KMS-11 (cell line): ENCODE results near the gene RAPGEF3.

Experiments
- H2AFZ ChIP-seq: fragments of 200-600 bp; sonication (generic); 2 replicates; pipeline ENCODE4 v1.6.1; 2016; ENCODE audit warnings: antibody characterized with exemption, mixed run types, low read depth
- H3K27ac ChIP-seq: fragments of 200-600 bp; sonication (generic); 2 replicates; pipeline ENCODE4 v1.6.1; 2016; ENCODE audit warnings: mild to moderate bottlenecking, mixed run types
- H3K27me3 ChIP-seq: fragments of 200-600 bp; sonication (generic); 2 replicates; pipeline ENCODE4 v1.6.1; 2017; ENCODE audit warnings: mild to moderate bottlenecking, low read depth, mixed run types, moderate library complexity; ENCODE audit not compliant: insufficient read depth
- H3K36me3 ChIP-seq: fragments of 200-600 bp; sonication (generic); 2 replicates; pipeline ENCODE4 v1.6.1; 2017; ENCODE audit warnings: mild to moderate bottlenecking, mixed run types; ENCODE audit not compliant: insufficient read depth
- H3K4me1 ChIP-seq: fragments of 200-600 bp; sonication (generic); 2 replicates; pipeline ENCODE4 v1.6.1; 2016; ENCODE audit warnings: mild to moderate bottlenecking, low read depth, mixed run types; ENCODE audit not compliant: poor library complexity, severe bottlenecking
- H3K4me2 ChIP-seq: fragments of 200-600 bp; sonication (generic); 2 replicates; pipeline ENCODE4 v1.7.0; 2016; ENCODE audit warnings: mild to moderate bottlenecking, mixed run types
- H3K4me3 ChIP-seq: fragments of 200-600 bp; sonication (generic); IDR thresholded peaks from 2 replicates; pipeline ENCODE4 v1.6.1; 2017; ENCODE audit warnings: low read depth, low read length, mixed read lengths; ENCODE audit not compliant: insufficient read depth
- H3K79me2 ChIP-seq: fragments of 200-600 bp; sonication (generic); 2 replicates; pipeline ENCODE4 v1.6.1; 2016; ENCODE audit warnings: low read depth, mixed run types; ENCODE audit not compliant: insufficient read depth
- H3K9ac ChIP-seq: fragments of 200-600 bp; sonication (generic); 2 replicates; pipeline ENCODE4 v1.6.1; 2016; ENCODE audit warnings: mild to moderate bottlenecking, mixed run types
- H4K20me1 ChIP-seq: fragments of 200-600 bp; sonication (generic); 2 replicates; pipeline ENCODE4 v1.6.1; 2016; ENCODE audit warnings: mild to moderate bottlenecking, mixed run types; ENCODE audit not compliant: insufficient read depth
- TF ChIP-seq, protein P1 (sequence below): fragments of 200-600 bp; sonication (generic); conservative IDR thresholded peaks from 2 replicates; pipeline ENCODE4 v1.6.1; 2017; ENCODE audit warnings: low read depth, mild to moderate bottlenecking, antibody characterized with exemption, low read length, moderate library complexity, mixed read lengths

The RAPGEF3 gene

DNA sequence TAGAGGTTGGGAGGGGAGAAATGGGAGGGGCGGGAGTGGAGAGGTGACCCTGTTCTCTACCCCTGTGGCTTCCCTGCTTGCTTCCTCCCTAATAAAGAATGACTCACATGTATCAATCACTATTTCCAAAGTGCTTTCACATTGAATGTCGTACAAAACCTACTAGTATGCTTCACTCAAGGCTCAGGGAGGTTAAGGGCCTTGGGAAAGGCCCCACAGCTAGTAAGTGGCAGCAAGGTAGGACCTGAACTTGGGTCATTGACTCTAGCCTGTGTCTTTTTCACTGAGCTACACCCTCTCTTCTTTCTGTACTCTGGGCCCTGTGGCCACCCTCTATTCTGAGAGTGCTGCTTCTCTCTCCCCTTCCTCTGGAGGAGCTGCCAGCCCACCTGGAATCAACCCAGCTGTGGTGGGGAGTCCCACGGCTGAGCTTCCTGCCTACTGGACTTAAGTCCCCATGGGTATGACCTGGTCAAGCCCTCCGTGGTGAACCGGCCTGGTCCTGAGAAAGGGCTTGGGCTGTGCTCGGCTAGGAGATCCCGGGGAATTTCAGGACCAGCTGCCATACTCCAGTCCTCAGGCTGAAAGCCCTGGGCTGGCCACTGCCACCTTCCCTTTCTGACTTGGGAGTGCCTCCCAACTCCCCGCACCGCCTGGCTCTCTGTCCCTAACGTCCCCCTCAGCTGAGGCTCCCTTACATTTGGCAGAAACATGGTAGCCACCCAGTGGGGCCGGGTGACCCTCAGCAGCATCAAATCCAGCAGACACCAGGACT lies 27.4 kb upstream of the RAPGEF3 start:
- H3K27ac ChIP-seq, result no peak overlapping the region
- H4K20me1 ChIP-seq, result no peaks in the 10 kb centered on the region
- no peaks in the 10 kb centered on the region; the same call in 1 of the 2 replicates for H3K36me3 ChIP-seq
- no peak overlapping the region for H3K4me3 ChIP-seq
- TF ChIP-seq, protein P1, sequence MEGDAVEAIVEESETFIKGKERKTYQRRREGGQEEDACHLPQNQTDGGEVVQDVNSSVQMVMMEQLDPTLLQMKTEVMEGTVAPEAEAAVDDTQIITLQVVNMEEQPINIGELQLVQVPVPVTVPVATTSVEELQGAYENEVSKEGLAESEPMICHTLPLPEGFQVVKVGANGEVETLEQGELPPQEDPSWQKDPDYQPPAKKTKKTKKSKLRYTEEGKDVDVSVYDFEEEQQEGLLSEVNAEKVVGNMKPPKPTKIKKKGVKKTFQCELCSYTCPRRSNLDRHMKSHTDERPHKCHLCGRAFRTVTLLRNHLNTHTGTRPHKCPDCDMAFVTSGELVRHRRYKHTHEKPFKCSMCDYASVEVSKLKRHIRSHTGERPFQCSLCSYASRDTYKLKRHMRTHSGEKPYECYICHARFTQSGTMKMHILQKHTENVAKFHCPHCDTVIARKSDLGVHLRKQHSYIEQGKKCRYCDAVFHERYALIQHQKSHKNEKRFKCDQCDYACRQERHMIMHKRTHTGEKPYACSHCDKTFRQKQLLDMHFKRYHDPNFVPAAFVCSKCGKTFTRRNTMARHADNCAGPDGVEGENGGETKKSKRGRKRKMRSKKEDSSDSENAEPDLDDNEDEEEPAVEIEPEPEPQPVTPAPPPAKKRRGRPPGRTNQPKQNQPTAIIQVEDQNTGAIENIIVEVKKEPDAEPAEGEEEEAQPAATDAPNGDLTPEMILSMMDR, result no peak
- H3K4me2 ChIP-seq, result no peak overlapping the region
- H2AFZ ChIP-seq, result no peak overlapping the region
- H3K79me2 ChIP-seq, result no peaks in the 10 kb centered on the region
- H3K4me1 ChIP-seq, result no peaks in the 10 kb centered on the region
- no peak overlapping the region for H3K9ac ChIP-seq
- H3K27me3 ChIP-seq, result no peaks in the 10 kb centered on the region

DNA sequence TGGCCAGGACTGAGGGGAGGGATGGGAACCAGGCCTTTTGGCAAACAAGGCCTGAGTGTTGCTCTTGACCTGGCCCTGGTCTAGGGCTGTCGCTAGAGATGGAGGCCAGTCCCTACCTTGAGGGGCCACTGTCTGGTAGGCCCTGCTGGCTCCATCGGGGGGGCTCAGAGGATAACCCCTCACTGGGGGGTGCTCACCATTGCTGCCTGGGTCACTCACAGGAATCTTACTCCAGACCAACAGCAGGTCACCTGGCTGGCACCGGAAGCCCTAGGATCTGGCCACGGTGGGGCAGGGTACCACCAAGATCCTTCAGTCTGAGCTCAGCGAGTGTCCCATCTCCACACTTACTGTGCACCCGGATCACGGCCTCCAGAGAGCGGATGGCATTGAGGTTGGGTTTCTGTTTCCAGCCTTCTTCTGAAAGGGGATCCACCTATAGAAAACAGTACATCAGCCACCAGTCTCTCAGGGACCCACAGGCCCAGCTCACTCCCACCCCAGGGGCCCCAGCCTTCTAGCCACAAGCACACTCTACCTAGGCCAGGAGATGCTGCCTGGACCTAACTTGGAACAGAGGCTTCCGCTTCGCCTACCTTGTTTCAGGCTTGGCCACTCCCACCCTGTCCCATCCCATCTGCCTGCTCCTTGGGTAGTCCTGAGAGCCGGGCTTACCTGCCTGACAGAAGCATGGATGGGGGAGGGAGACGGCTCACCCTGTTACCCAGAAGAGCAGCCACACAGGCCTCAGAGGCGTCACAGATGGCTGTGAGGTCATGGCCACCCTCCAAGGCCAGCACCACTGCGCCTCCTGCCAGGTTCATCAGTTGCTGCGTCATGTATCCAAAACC lies 26.6 kb upstream of the RAPGEF3 start:
- no peaks in the 10 kb centered on the region for H4K20me1 ChIP-seq
- H3K4me3 ChIP-seq, result no peak overlapping the region
- no peak overlapping the region for H3K27ac ChIP-seq
- no peak overlapping the region for H3K9ac ChIP-seq
- TF ChIP-seq, protein P1, result no peak
- H3K4me1 ChIP-seq, result no peaks in the 10 kb centered on the region
- H3K36me3 ChIP-seq, result no peaks in the 10 kb centered on the region; the same call in 1 of the 2 replicates
- no peaks in the 10 kb centered on the region for H3K27me3 ChIP-seq
- H2AFZ ChIP-seq, result no peak overlapping the region
- H3K79me2 ChIP-seq, result no peaks in the 10 kb centered on the region
- H3K4me2 ChIP-seq, result no peak overlapping the region

DNA sequence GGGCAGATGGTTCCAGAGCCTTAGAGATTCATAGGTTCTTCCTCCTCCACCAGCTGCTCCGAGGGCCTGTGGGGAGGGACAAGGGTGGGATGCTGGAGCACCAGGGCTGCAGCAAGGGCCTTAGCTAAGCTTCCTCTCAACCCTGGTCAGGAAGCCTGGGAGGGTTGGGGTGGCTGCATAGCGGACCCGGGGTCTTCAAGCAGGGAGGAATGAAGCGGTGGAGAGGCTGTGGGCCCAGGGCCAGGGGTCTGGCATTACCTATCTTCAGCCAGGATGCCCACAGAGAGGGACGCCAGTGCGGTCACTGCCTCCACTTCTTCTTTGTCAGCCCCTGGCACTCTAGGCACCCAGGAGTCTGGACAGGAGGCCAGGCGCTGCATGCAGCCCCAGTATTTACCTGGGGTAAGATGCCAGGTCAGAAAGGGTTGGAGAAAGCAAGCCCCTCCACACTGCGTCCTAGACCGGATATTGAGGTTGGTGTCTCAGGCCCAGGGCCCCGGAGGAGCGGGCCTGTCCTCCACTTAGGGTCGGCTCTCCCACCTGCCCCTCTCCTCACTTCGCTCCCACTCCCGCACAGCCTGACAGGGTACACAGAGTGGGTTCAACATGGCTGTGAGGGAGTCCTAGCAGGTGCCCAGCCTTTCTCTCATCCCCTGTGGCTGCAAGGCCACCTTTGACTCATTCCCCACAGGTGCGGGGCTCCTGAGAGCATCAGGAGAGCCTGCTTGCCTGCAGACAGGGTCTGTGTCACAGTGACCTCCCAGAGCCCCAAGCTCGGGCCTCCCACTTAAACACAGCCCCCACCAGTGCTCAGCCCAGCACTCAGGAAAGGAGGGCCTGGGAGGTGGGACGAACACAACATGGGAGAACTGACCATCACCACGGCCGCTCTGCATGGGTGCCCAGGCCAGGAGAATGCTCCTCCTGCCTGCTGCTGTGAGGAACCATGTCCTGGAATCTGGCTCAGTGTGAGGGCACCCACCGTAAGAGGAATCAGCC lies 25.4 kb upstream of the RAPGEF3 start:
- H2AFZ ChIP-seq, result no peak overlapping the region
- H3K9ac ChIP-seq, result no peak overlapping the region
- no peaks in the 10 kb centered on the region for H3K27me3 ChIP-seq
- no peaks in the 10 kb centered on the region for H3K79me2 ChIP-seq
- no peak overlapping the region for H3K4me2 ChIP-seq
- H3K4me1 ChIP-seq, result peaks cover 6% of the 10 kb centered on the region
- H3K4me3 ChIP-seq, result no peak overlapping the region
- H4K20me1 ChIP-seq, result no peaks in the 10 kb centered on the region
- TF ChIP-seq, protein P1, result no peak
- no peak overlapping the region for H3K27ac ChIP-seq
- no peaks in the 10 kb centered on the region; the same call in 1 of the 2 replicates for H3K36me3 ChIP-seq

DNA sequence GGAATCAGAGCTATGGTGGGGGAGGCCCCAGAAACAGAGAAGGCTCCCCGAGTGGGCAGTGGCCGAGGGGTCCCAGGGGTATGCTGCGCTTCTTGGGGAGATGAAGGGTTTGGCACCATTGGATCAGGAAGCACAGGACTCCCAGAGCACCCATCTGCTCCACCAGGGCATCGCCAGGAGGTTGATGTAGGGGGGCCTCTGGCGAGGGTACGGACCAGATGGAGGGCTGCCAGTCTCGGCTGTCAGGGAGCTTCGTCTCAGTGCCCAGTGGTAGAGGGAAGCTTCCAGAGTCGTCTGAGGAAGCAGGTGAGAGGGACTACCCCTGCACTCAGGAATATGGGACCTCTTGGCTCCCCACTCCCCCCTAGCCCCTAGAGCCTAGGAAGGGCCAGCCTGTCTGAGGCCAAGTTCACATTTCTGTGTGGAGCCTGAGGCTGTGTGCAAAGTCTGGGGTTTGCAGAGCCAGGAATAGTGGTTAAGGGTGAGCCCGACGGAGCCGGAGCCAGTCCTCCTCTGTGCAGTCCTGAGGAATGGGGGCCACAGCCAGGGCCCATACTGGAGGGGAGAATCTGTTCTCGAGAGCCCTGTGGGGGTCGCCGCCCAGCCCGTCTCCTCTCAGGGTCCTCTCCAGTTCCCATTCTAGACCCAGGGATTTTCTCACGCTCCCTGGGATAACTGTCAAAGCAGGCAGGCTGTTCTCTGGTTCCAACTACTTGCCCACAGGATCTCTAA lies 24.5 kb upstream of the RAPGEF3 start:
- H3K27me3 ChIP-seq, result no peaks in the 10 kb centered on the region
- no peaks in the 10 kb centered on the region for H3K79me2 ChIP-seq
- no peak overlapping the region for H2AFZ ChIP-seq
- H3K4me1 ChIP-seq, result peaks cover 15% of the 10 kb centered on the region
- TF ChIP-seq, protein P1, result no peak
- H3K27ac ChIP-seq, result no peak overlapping the region
- no peak overlapping the region for H3K9ac ChIP-seq
- no peaks in the 10 kb centered on the region for H4K20me1 ChIP-seq
- H3K4me3 ChIP-seq, result no peak overlapping the region
- H3K4me2 ChIP-seq, result no peak overlapping the region
- no peaks in the 10 kb centered on the region; the same call in 1 of the 2 replicates for H3K36me3 ChIP-seq
